IMR-90 (cell line): Measurements from ENCODE around the gene COL18A1. TPM values are rescaled to one million over a fixed set of nuclear protein-coding genes. Genes with fewer than 3 reads are reported as not detected.

Experiments
- ATAC-seq: fragments of 200-7000 bp; cut with Tn5 transposase; 2 replicates; pipeline ENCODE4 v1.9.1; 2020; ENCODE audit warnings: low read depth, mild to moderate bottlenecking, moderate library complexity
- BruUV-seq: library from RNA; stranded (reverse); fragments of 400-500 nt; replicated peaks from 2 replicates; lab custom pipeline; 2021; lab: Mats Ljungman, UMichigan
- CTCF ChIA-PET: fragments of 300-600 bp; formaldehyde crosslinking; extraction: SDS; loops from one replicate; lab custom pipeline; 2021; ENCODE audit warnings: antibody characterized with exemption; lab: Yijun Ruan, JAX
- POLR2A ChIA-PET: fragments of 300-600 bp; sonication (Branson Sonifier 250); formaldehyde crosslinking; loops from one replicate; lab custom pipeline; 2022; ENCODE audit warnings: antibody characterized with exemption; ENCODE audit not compliant: unreplicated experiment; lab: Charles Lee
- DNase-seq: peaks from one replicate; pipeline ENCODE4 v3.0.0; 2013
- H2AFZ ChIP-seq: replicated peaks from 2 replicates; pipeline ENCODE3; 2013; ENCODE audit warnings: low read length, mild to moderate bottlenecking; ENCODE audit not compliant: poor library complexity
- H2AK5ac ChIP-seq: 2 replicates; pipeline ENCODE4 v1.6.1; 2013; ENCODE audit warnings: low read depth, low read length, inconsistent platforms
- H2AK9ac ChIP-seq: replicated peaks from 2 replicates; pipeline ENCODE3; 2013; ENCODE audit warnings: mild to moderate bottlenecking, low read depth, low read length, moderate library complexity; ENCODE audit not compliant: poor library complexity
- H2BK120ac ChIP-seq: 2 replicates; pipeline ENCODE4 v1.6.1; 2013; ENCODE audit warnings: low read depth, low read length, inconsistent platforms
- H2BK15ac ChIP-seq: 3 replicates; pipeline ENCODE4 v1.6.1; 2013; ENCODE audit warnings: low read depth, low read length, inconsistent platforms
- H2BK20ac ChIP-seq: 2 replicates; pipeline ENCODE4 v1.6.1; 2013; ENCODE audit warnings: low read depth, mild to moderate bottlenecking, inconsistent platforms, low read length, moderate library complexity
- H2BK5ac ChIP-seq: 2 replicates; pipeline ENCODE4 v1.6.1; 2013; ENCODE audit warnings: mild to moderate bottlenecking, low read depth, low read length, inconsistent platforms; ENCODE audit not compliant: poor library complexity, severe bottlenecking
- H3K14ac ChIP-seq: replicated peaks from 2 replicates; pipeline ENCODE4 v1.6.1; 2013; ENCODE audit warnings: low read depth, low read length, inconsistent platforms
- H3K18ac ChIP-seq: 2 replicates; pipeline ENCODE4 v1.6.1; 2013; ENCODE audit warnings: low read depth, low read length, control low read depth
- H3K23ac ChIP-seq: 2 replicates; pipeline ENCODE4 v1.6.1; 2013; ENCODE audit warnings: low read depth, low read length, inconsistent platforms
- H3K27ac ChIP-seq: 2 replicates; pipeline ENCODE4 v1.5.1; 2013; ENCODE audit warnings: mild to moderate bottlenecking, control low read depth, low read length; ENCODE audit not compliant: insufficient read depth
- H3K27me3 ChIP-seq: 2 replicates; pipeline ENCODE4 v1.6.1; 2013; ENCODE audit warnings: low read length; ENCODE audit not compliant: control insufficient read depth, insufficient read depth
- H3K36me3 ChIP-seq: 2 replicates; pipeline ENCODE4 v1.6.1; 2013; ENCODE audit warnings: low read length, mixed read lengths; ENCODE audit not compliant: control insufficient read depth, insufficient read depth
- H3K4ac ChIP-seq: 2 replicates; pipeline ENCODE4 v1.6.1; 2013; ENCODE audit warnings: low read depth, low read length, inconsistent platforms
- H3K4me1 ChIP-seq: 2 replicates; pipeline ENCODE4 v1.6.1; 2013; ENCODE audit warnings: low read length, mixed read lengths; ENCODE audit not compliant: control insufficient read depth, insufficient read depth
- H3K4me2 ChIP-seq: 2 replicates; pipeline ENCODE4 v1.6.1; 2013; ENCODE audit warnings: low read depth, mild to moderate bottlenecking, control low read depth, low read length, moderate library complexity
- H3K4me3 ChIP-seq: 2 replicates; pipeline ENCODE4 v1.5.1; 2013; ENCODE audit warnings: low read depth, mild to moderate bottlenecking, control low read depth, low read length, moderate library complexity; ENCODE audit not compliant: insufficient read depth
- H3K56ac ChIP-seq: 2 replicates; pipeline ENCODE4 v1.6.1; 2013; ENCODE audit warnings: low read length, inconsistent platforms; ENCODE audit not compliant: insufficient read depth; ENCODE audit errors: extremely low read depth
- H3K79me1 ChIP-seq, 2 experiments: 2 replicates each; pipeline ENCODE4 v1.6.1; 2013; ENCODE audit warnings: low read length in 2 of 2, inconsistent platforms in 1 of 2, low read depth in 1 of 2
- H3K9ac ChIP-seq: 2 replicates; pipeline ENCODE4 v1.6.1; 2013; ENCODE audit warnings: low read depth, low read length, control low read depth
- H3K9me1 ChIP-seq: 2 replicates; pipeline ENCODE4 v1.6.1; 2013; ENCODE audit warnings: low read length, inconsistent platforms; ENCODE audit not compliant: insufficient read depth
- H3K9me3 ChIP-seq: 2 replicates; pipeline ENCODE4 v1.6.1; 2013; ENCODE audit warnings: low read length; ENCODE audit not compliant: control insufficient read depth, insufficient read depth
- H4K20me1 ChIP-seq: 2 replicates; pipeline ENCODE4 v1.6.1; 2013; ENCODE audit warnings: low read length, inconsistent platforms; ENCODE audit not compliant: insufficient read depth
- H4K5ac ChIP-seq: 2 replicates; pipeline ENCODE4 v1.6.1; 2013; ENCODE audit warnings: mild to moderate bottlenecking, low read depth, low read length, control low read depth
- H4K8ac ChIP-seq, 2 experiments: 2 replicates each; pipeline ENCODE4 v1.6.1; 2013; ENCODE audit warnings: low read depth in 2 of 2, low read length in 2 of 2, control low read depth in 1 of 2, inconsistent platforms in 1 of 2
- H4K91ac ChIP-seq: 2 replicates; pipeline ENCODE4 v1.6.1; 2013; ENCODE audit warnings: low read depth, low read length, inconsistent platforms; ENCODE audit not compliant: insufficient read depth
- CHD1 ChIP-seq: IDR thresholded peaks from 2 replicates; pipeline ENCODE4 v1.6.1; 2012; ENCODE audit warnings: low read depth, low read length, improper control_type of control experiment
- WGBS, 2 experiments: methylation state at CpG; one replicate each; pipeline versions ENCODE4 v1.1.5 to v1.1.7; 2013; ENCODE audit warnings: missing lambda C conversion rate in 2 of 2; ENCODE audit not compliant: insufficient read length in 1 of 2; ENCODE audit errors: extremely low coverage in 2 of 2; 5-methylcytosine and 5-hydroxymethylcytosine counted together
- dilution Hi-C: fragments of 300-500 bp; cut with HindIII; formaldehyde crosslinking; loops from one replicate; pipeline ENCODE4 v1.14.3; 2018; ENCODE audit warnings: low sequenced_read_pairs; ENCODE audit not compliant: unreplicated experiment
- in situ Hi-C: fragments of 300-500 bp; cut with MboI; formaldehyde crosslinking; loops from 3 replicates; pipeline ENCODE4 v1.14.3; 2019; ENCODE audit warnings: low sequenced_read_pairs, inconsistent platforms, mixed read lengths
- intact Hi-C: fragments of 100-400 bp; cut with micrococcal nuclease; formaldehyde crosslinking; loops from 2 replicates; pipeline ENCODE4 v1.10.0; 2022
- polyA plus RNA-seq, 3 experiments: library from polyadenylated mRNA; depleted of rRNA; stranded (reverse); fragments of >200 nt; gene quantifications; 2 replicates each; pipeline ENCODE4 v1.2.3, GENCODE V29; 2012; ENCODE audit warnings: low replicate concordance in 1 of 3
- total RNA-seq: library from RNA; depleted of rRNA; stranded (reverse); fragments of >200 nt; gene quantifications from 2 replicates; pipeline ENCODE4 v1.2.3, GENCODE V29; 2012
- TF ChIP-seq, protein P1 (sequence below): fragments of 150-350 bp; IDR thresholded peaks from 2 replicates; pipeline ENCODE4 v1.6.1; 2017; ENCODE audit warnings: mild to moderate bottlenecking, antibody characterized with exemption, low read length, low read depth

Gene COL18A1
- total and polyA plus RNA-seq, 2 of the 4 experiments (the other 2 are of a cell fraction): 4.3 to 46.7 TPM

DNA sequence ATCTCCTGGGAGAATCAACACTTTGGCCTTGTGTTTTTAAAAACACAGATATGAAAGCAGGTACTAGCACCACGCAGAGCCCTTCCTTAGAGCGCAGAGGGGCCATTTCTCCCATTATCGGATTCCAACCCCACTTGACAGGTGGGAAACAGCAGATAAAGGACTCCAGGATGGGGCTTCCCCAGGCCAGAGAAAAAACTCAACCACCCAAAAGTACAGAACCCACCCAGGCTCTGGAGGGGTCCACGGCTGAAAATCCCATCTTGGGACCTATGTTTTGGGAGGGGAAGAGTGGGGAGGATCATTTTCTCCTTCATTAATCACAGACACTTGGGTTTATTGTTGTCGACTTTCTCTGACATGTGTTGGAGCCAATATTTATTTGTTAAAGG lies 27.1 kb upstream of the COL18A1 start:
- Histone ChIP-seq H3K9ac (no peak overlapping the region), H4K20me1 (no peaks in the 10 kb centered on the region), H4K8ac (peak overlapping the region in 1 of 2 experiments; percentile 26; a peak in 1 of 4 replicates), H2BK5ac (peak overlapping the region; percentile 9), H3K79me1 (no peaks in the 10 kb centered on the region), H2AFZ (no peak overlapping the region), H3K4me1 (peaks cover 13% of the 10 kb centered on the region), H3K18ac (peak overlapping the region; percentile 24), H4K91ac (peak overlapping the region; percentile 75), H3K27ac (peak overlapping the region; percentile 50; the same call in 1 of the 2 replicates), H3K4me2 (no peak overlapping the region), H3K23ac (no peak overlapping the region), H3K27me3 (no peaks in the 10 kb centered on the region), H4K5ac (peak overlapping the region; percentile 21), H2BK20ac (peak overlapping the region; percentile 79), H3K4ac (peak overlapping the region; percentile 69), H3K56ac (no peak overlapping the region), H3K36me3 (no peaks in the 10 kb centered on the region), H3K9me1 (peaks cover 10% of the 10 kb centered on the region; the same call in 1 of the 2 replicates), H2AK9ac (no peak overlapping the region), H3K9me3 (peaks cover 2% of the 10 kb centered on the region), H2BK15ac (no peak overlapping the region; the same call in 2 of the 3 replicates), H2BK120ac (peak overlapping the region; percentile 83), H3K14ac (peak overlapping the region; percentile 51; the same call in 1 of the 2 replicates), H2AK5ac (peak overlapping the region; percentile 13; the same call in 1 of the 2 replicates), H3K4me3 (no peak overlapping the region)
- intact Hi-C loops (loop anchor here (1.0 kb wide), 1 partner anchor 8 kb away; no protein-coding TSS in a partner anchor), dilution Hi-C loops (no loop called here), in situ Hi-C loops (no loop called here)
- WGBS, 2 experiments: no CpG with 5 or more reads among the region's 5 CpGs
- ChIA-PET POLR2A (no interaction called here), CTCF (no interaction called here)
- TF ChIP-seq CHD1: no peak
- TF ChIP-seq, protein P1, sequence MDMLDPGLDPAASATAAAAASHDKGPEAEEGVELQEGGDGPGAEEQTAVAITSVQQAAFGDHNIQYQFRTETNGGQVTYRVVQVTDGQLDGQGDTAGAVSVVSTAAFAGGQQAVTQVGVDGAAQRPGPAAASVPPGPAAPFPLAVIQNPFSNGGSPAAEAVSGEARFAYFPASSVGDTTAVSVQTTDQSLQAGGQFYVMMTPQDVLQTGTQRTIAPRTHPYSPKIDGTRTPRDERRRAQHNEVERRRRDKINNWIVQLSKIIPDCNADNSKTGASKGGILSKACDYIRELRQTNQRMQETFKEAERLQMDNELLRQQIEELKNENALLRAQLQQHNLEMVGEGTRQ: no peak
- DNase-seq (no peak), ATAC-seq (no peak; the same call in 1 of the 2 replicates)
- BruUV-seq: no TSS peak
